Measurements from ENCODE around the gene SMAD9. TPM values are rescaled to one million over a fixed set of nuclear protein-coding genes. Genes with fewer than 3 reads are reported as not detected.

The SMAD9 gene
- total RNA-seq, 2 experiments from 2014 or later: 0.05 TPM; not detected in 1

GRCh38 chr13:36820222-36820621 is 99.8 kb downstream of the SMAD9 start:
- CTCF ChIA-PET: interaction anchor here (1.5 kb wide), 1 partner anchor 10 kb away, joined by 4 read pairs; no protein-coding TSS in a partner anchor
- no peak for DNase-seq
- H3K9me3 Mint-ChIP-seq: no peaks in the 10 kb centered on the region
- intact Hi-C loops (cut with micrococcal nuclease): loop anchor here (1.0 to 2.0 kb wide), 2 partner anchors 14 to 1529 kb away; partner anchors contain the start of gene UFM1
- peak overlapping the region; percentile 93 for H3K4me3 Mint-ChIP-seq
- H3K27ac Mint-ChIP-seq: peak overlapping the region; percentile 75
- H3K27me3 Mint-ChIP-seq (ENCODE audit: low read depth): peaks cover 4% of the 10 kb centered on the region
- peaks cover 5% of the 10 kb centered on the region for H3K36me3 Mint-ChIP-seq (ENCODE audit: low read depth)
- H3K4me1 Mint-ChIP-seq (ENCODE audit: low read depth): peaks cover 52% of the 10 kb centered on the region

- Mint-ChIP-seq H3K4me1 (ENCODE audit: low read depth) (peaks cover 49% of the 10 kb centered on the region), H3K4me3 (peak overlapping the region; percentile 93), H3K27me3 (ENCODE audit: low read depth) (peaks cover 4% of the 10 kb centered on the region), H3K36me3 (ENCODE audit: low read depth) (no peaks in the 10 kb centered on the region), H3K27ac (peak overlapping the region; percentile 75), H3K9me3 (no peaks in the 10 kb centered on the region)
- peak; percentile 52 for DNase-seq
- CTCF ChIA-PET: no interaction called here
- intact Hi-C loops (cut with micrococcal nuclease): loop anchor here (1.0 to 2.0 kb wide), 7 partner anchors 15 to 1529 kb away; partner anchors contain the start of genes ALG5, CCDC169, SPART and SUPT20H
Observed at GRCh38 chr13:36819739-36820090, 100.3 kb downstream of the SMAD9 start.

- no peaks in the 10 kb centered on the region for H3K36me3 Mint-ChIP-seq (ENCODE audit: low read depth)
- CTCF ChIA-PET: no interaction called here
- H3K27me3 Mint-ChIP-seq (ENCODE audit: low read depth): peaks cover 8% of the 10 kb centered on the region
- H3K4me3 Mint-ChIP-seq: peak within 1 kb of the TSS; percentile 93
- H3K9me3 Mint-ChIP-seq: no peaks in the 10 kb centered on the region
- peak within 1 kb of the TSS; percentile 75 for H3K27ac Mint-ChIP-seq
- peak; percentile 89 for DNase-seq
- H3K4me1 Mint-ChIP-seq (ENCODE audit: low read depth): peaks cover 45% of the 10 kb centered on the region
- intact Hi-C loops (cut with micrococcal nuclease): loop anchor here (1.0 to 2.0 kb wide), 5 partner anchors 180 to 522 kb away; partner anchors contain the start of genes ALG5, CCDC169, SPART and SUPT20H
Observed at GRCh38 chr13:36818804-36819738, 101.0 kb downstream of the SMAD9 start, which contains the start of gene RFXAP. RFXAP (plus strand) TSS chr13:36819222; CDS start chr13:36819358, 136 bp downstream.

- Mint-ChIP-seq H3K4me1 (ENCODE audit: low read depth) (peaks cover 38% of the 10 kb centered on the region), H3K27me3 (ENCODE audit: low read depth) (peaks cover 11% of the 10 kb centered on the region), H3K4me3 (peak overlapping the region; percentile 93), H3K36me3 (ENCODE audit: low read depth) (no peaks in the 10 kb centered on the region), H3K9me3 (no peaks in the 10 kb centered on the region), H3K27ac (peak overlapping the region; percentile 70)
- intact Hi-C loops (cut with micrococcal nuclease): loop anchor here (2.0 kb wide), 3 partner anchors 241 to 521 kb away; partner anchors contain the start of genes CCDC169 and SUPT20H
- DNase-seq: no peak
- CTCF ChIA-PET: no interaction called here
Observed at GRCh38 chr13:36817996-36818803, 101.8 kb downstream of the SMAD9 start.

GRCh38 chr13:36815062-36815461 is 105.0 kb downstream of the SMAD9 start:
- Mint-ChIP-seq H3K27me3 (ENCODE audit: low read depth) (peaks cover 24% of the 10 kb centered on the region), H3K4me3 (no peak overlapping the region), H3K9me3 (no peaks in the 10 kb centered on the region), H3K36me3 (ENCODE audit: low read depth) (no peaks in the 10 kb centered on the region), H3K4me1 (ENCODE audit: low read depth) (peaks cover 13% of the 10 kb centered on the region), H3K27ac (no peak overlapping the region)
- intact Hi-C loops (cut with micrococcal nuclease): no loop called here
- peak; percentile 20 for DNase-seq
- CTCF ChIA-PET: interaction anchor here (0.6 to 1.3 kb wide), 5 partner anchors 27 to 832 kb away, joined by 3 to 5 read pairs (median 3); no protein-coding TSS in a partner anchor

- intact Hi-C loops (cut with micrococcal nuclease): no loop called here
- H3K36me3 Mint-ChIP-seq (ENCODE audit: low read depth): no peaks in the 10 kb centered on the region
- H3K4me1 Mint-ChIP-seq (ENCODE audit: low read depth): peaks cover 10% of the 10 kb centered on the region
- no peak overlapping the region for H3K27ac Mint-ChIP-seq
- CTCF ChIA-PET: interaction anchor here (0.6 kb wide), 2 partner anchors 56 to 832 kb away, joined by 3 to 5 read pairs; no protein-coding TSS in a partner anchor
- peaks cover 24% of the 10 kb centered on the region for H3K27me3 Mint-ChIP-seq (ENCODE audit: low read depth)
- no peak overlapping the region for H3K4me3 Mint-ChIP-seq
- H3K9me3 Mint-ChIP-seq: no peaks in the 10 kb centered on the region
- DNase-seq: no peak
Observed at GRCh38 chr13:36814465-36814864, 105.6 kb downstream of the SMAD9 start.

GRCh38 chr13:36813225-36813624 is 106.8 kb downstream of the SMAD9 start:
- DNase-seq: no peak
- Mint-ChIP-seq H3K27ac (no peak overlapping the region), H3K4me1 (ENCODE audit: low read depth) (peaks cover 3% of the 10 kb centered on the region), H3K9me3 (no peaks in the 10 kb centered on the region), H3K36me3 (ENCODE audit: low read depth) (no peaks in the 10 kb centered on the region), H3K27me3 (ENCODE audit: low read depth) (peaks cover 24% of the 10 kb centered on the region), H3K4me3 (no peak overlapping the region)
- CTCF ChIA-PET: no interaction called here
- intact Hi-C loops (cut with micrococcal nuclease): no loop called here

GRCh38 chr13:36807616-36808015 is 112.4 kb downstream of the SMAD9 start:
- CTCF ChIA-PET: interaction anchor here (0.6 to 0.9 kb wide), 3 partner anchors 80 to 413 kb away, joined by 3 to 4 read pairs (median 3); no protein-coding TSS in a partner anchor
- no peak for DNase-seq
- no peak overlapping the region for H3K4me3 Mint-ChIP-seq
- intact Hi-C loops (cut with micrococcal nuclease): no loop called here
- no peaks in the 10 kb centered on the region for H3K9me3 Mint-ChIP-seq
- H3K27ac Mint-ChIP-seq: no peak overlapping the region
- no peaks in the 10 kb centered on the region for H3K4me1 Mint-ChIP-seq (ENCODE audit: low read depth)
- no peaks in the 10 kb centered on the region for H3K36me3 Mint-ChIP-seq (ENCODE audit: low read depth)
- peaks cover 30% of the 10 kb centered on the region for H3K27me3 Mint-ChIP-seq (ENCODE audit: low read depth)

GRCh38 chr13:36806102-36806501 is 113.9 kb downstream of the SMAD9 start:
- intact Hi-C loops (cut with micrococcal nuclease): no loop called here
- Mint-ChIP-seq H3K4me3 (no peak overlapping the region), H3K9me3 (no peaks in the 10 kb centered on the region), H3K4me1 (ENCODE audit: low read depth) (no peaks in the 10 kb centered on the region), H3K27ac (no peak overlapping the region), H3K36me3 (ENCODE audit: low read depth) (no peaks in the 10 kb centered on the region), H3K27me3 (ENCODE audit: low read depth) (peaks cover 22% of the 10 kb centered on the region)
- DNase-seq: no peak
- CTCF ChIA-PET: no interaction called here

GRCh38 chr13:36804588-36804987 is 115.5 kb downstream of the SMAD9 start:
- peaks cover 26% of the 10 kb centered on the region for H3K27me3 Mint-ChIP-seq (ENCODE audit: low read depth)
- CTCF ChIA-PET: interaction anchor here (0.6 kb wide), 1 partner anchor 21 kb away, joined by 3 read pairs; no protein-coding TSS in a partner anchor
- no peaks in the 10 kb centered on the region for H3K4me1 Mint-ChIP-seq (ENCODE audit: low read depth)
- H3K4me3 Mint-ChIP-seq: no peak overlapping the region
- DNase-seq: no peak
- H3K9me3 Mint-ChIP-seq: no peaks in the 10 kb centered on the region
- intact Hi-C loops (cut with micrococcal nuclease): no loop called here
- H3K27ac Mint-ChIP-seq: no peak overlapping the region
- H3K36me3 Mint-ChIP-seq (ENCODE audit: low read depth): no peaks in the 10 kb centered on the region

GRCh38 chr13:36801035-36801434 is 119.0 kb downstream of the SMAD9 start:
- peak; percentile 5 for DNase-seq
- CTCF ChIA-PET: no interaction called here
- Mint-ChIP-seq H3K27me3 (ENCODE audit: low read depth) (peaks cover 18% of the 10 kb centered on the region), H3K9me3 (no peaks in the 10 kb centered on the region), H3K4me3 (no peak overlapping the region), H3K4me1 (ENCODE audit: low read depth) (no peaks in the 10 kb centered on the region), H3K36me3 (ENCODE audit: low read depth) (no peaks in the 10 kb centered on the region), H3K27ac (no peak overlapping the region)
- intact Hi-C loops (cut with micrococcal nuclease): no loop called here

GRCh38 chr13:36796052-36796451 is 124.0 kb downstream of the SMAD9 start:
- no peak for DNase-seq
- CTCF ChIA-PET: no interaction called here
- Mint-ChIP-seq H3K36me3 (ENCODE audit: low read depth) (no peaks in the 10 kb centered on the region), H3K27me3 (ENCODE audit: low read depth) (peaks cover 11% of the 10 kb centered on the region), H3K27ac (no peak overlapping the region), H3K4me3 (no peak overlapping the region), H3K4me1 (ENCODE audit: low read depth) (no peaks in the 10 kb centered on the region), H3K9me3 (no peaks in the 10 kb centered on the region)
- intact Hi-C loops (cut with micrococcal nuclease): no loop called here

Measured in activated naive CD4-positive, alpha-beta T cell treated with anti-CD3 and anti-CD28 coated beads for 36 hours (primary cell).